Adrenal gland (tissue), 12 donors: ENCODE measurements around the gene ZNF521. TPM values are rescaled to one million over a fixed set of nuclear protein-coding genes. Genes with fewer than 3 reads are reported as not detected.

Experiments
- DNase-seq, 7 donors: peaks; one replicate each; pipeline ENCODE4 v3.0.0-alpha.2; 2019 to 2020
- H3K27ac ChIP-seq, 5 donors: fragments of 200-600 bp; sonication (generic) in 4 of 5; 1 replicate in 3 of 5; 2 replicates in 2 of 5; pipeline versions ENCODE4 v1.5.1 to v1.8.0; 2016 to 2020; ENCODE audit warnings: mild to moderate bottlenecking in 1 of 5
- H3K27me3 ChIP-seq: fragments of 200-600 bp; 2 replicates; pipeline ENCODE4 v1.8.0; 2021
- H3K36me3 ChIP-seq, 2 donors: fragments of 200-600 bp; replicated peaks in 1 of 2; 1 replicate in 1 of 2; 2 replicates in 1 of 2; pipeline versions ENCODE4 v1.5.1 to v1.8.0; 2018 to 2022
- H3K4me1 ChIP-seq, 2 donors: fragments of 200-600 bp; replicated peaks in 1 of 2; 1 replicate in 1 of 2; 2 replicates in 1 of 2; pipeline versions ENCODE4 v1.5.1 to v1.8.0; 2018 to 2021
- H3K4me3 ChIP-seq, 4 donors: fragments of 200-600 bp; sonication (generic) in 3 of 4; one replicate each; pipeline ENCODE4 v1.5.1; 2016 to 2018
- H3K9me3 ChIP-seq, 3 donors: fragments of 200-600 bp; sonication (generic) in 1 of 3; replicated peaks in 1 of 3; 1 replicate in 2 of 3; 2 replicates in 1 of 3; pipeline versions ENCODE4 v1.5.1 to v1.8.0; 2016 to 2021
- POLR2A ChIP-seq, 2 donors: fragments of 450-650 bp; IDR thresholded peaks; one replicate each; pipeline ENCODE4 v1.6.1; 2017; ENCODE audit warnings: antibody characterized with exemption in 2 of 2, mild to moderate bottlenecking in 2 of 2, moderate library complexity in 1 of 2
- WGBS, 4 donors: extraction: QIAGEN DNeasy Blood & Tissue Kit in 2 of 4; methylation state at CpG; one replicate each; pipeline versions ENCODE4 v1.1.5 to v1.1.7; 2013 to 2017; 5-methylcytosine and 5-hydroxymethylcytosine counted together
- intact Hi-C, 2 donors: fragments of 100-400 bp; cut with DNase I; formaldehyde crosslinking; loops; one replicate each; pipeline versions ENCODE4 v1.14.1 to v1.15.0; 2022 to 2023
- polyA plus RNA-seq, 3 donors: library from polyadenylated mRNA; stranded (reverse); fragments of 200-250 nt in 2 of 3; fragments of 350-450 nt in 1 of 3; fragmentation: Illumina TruSeq in 1 of 3; extraction: RNeasy Lipid Tissue Mini Kit (QIAGEN cat#74804) in 1 of 3; gene quantifications; one replicate each; pipeline ENCODE4 v1.2.3, GENCODE V29; 2013 to 2014
- total RNA-seq, 9 donors: library from RNA; depleted of rRNA in 4 of 9; stranded (reverse); fragments of >200 nt in 4 of 9; fragments of 120-200 nt in 1 of 9; fragmentation: NEBNext Ultra II Directional in 1 of 9; extraction: Animal tissue kit (Norgen Biotek cat#: 25700) in 1 of 9; gene quantifications; one replicate each; pipeline versions ENCODE4 v1.1.0 to v1.2.4, GENCODE V29; 2013 to 2023
- TF ChIP-seq, protein P1 (sequence below), 6 experiments: fragments of 450-650 bp in 4 of 6; fragments of 200-600 bp in 2 of 6; sonication (generic) in 1 of 6; IDR thresholded peaks; 1 replicate in 5 of 6; 2 replicates in 1 of 6; pipeline versions ENCODE4 v1.5.1 to v1.8.0; 2016 to 2021; ENCODE audit warnings: antibody characterized with exemption in 6 of 6, mild to moderate bottlenecking in 2 of 6, moderate library complexity in 1 of 6
- donor health status: healthy with polysubstance abuse.
- donor health status: Bipolar disorder and iron deficiency.
- donor health status: DM: yes; HTN: yes; CAD: no.
- donor health status: DM: no; HTN: no; CAD: no.
- donor health status: DM: no; HTN: no; CAD: no.
- donor health status: DM: yes; HTN: yes; CAD: no.

Gene ZNF521
- total and polyA plus RNA-seq, 12 donors, result 3.7 to 270 (median 43.0) TPM

- WGBS, 4 donors, result 96 to 99% (median 98%) methylated on average over 6 to 8 of the region's 8 CpGs
- Histone ChIP-seq H3K36me3 (no peaks in the 10 kb centered on the region), H3K27me3 (no peaks in the 10 kb centered on the region), H3K4me1 (peaks cover 10 to 11% of the 10 kb centered on the region in 2 donors), H3K9me3 (no peaks in the 10 kb centered on the region), H3K27ac (no peak overlapping the region), H3K4me3 (no peak overlapping the region)
- DNase-seq, result no peak
- no peak for TF ChIP-seq POLR2A (IDR thresholded peaks at IDR 0.05)
- TF ChIP-seq, protein P1, sequence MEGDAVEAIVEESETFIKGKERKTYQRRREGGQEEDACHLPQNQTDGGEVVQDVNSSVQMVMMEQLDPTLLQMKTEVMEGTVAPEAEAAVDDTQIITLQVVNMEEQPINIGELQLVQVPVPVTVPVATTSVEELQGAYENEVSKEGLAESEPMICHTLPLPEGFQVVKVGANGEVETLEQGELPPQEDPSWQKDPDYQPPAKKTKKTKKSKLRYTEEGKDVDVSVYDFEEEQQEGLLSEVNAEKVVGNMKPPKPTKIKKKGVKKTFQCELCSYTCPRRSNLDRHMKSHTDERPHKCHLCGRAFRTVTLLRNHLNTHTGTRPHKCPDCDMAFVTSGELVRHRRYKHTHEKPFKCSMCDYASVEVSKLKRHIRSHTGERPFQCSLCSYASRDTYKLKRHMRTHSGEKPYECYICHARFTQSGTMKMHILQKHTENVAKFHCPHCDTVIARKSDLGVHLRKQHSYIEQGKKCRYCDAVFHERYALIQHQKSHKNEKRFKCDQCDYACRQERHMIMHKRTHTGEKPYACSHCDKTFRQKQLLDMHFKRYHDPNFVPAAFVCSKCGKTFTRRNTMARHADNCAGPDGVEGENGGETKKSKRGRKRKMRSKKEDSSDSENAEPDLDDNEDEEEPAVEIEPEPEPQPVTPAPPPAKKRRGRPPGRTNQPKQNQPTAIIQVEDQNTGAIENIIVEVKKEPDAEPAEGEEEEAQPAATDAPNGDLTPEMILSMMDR (IDR thresholded peaks at IDR 0.05), result no peak
- intact Hi-C loops, result no loop called here
Observed at GRCh38 chr18:25081001-25081400, 271.0 kb downstream of the ZNF521 start.

DNA sequence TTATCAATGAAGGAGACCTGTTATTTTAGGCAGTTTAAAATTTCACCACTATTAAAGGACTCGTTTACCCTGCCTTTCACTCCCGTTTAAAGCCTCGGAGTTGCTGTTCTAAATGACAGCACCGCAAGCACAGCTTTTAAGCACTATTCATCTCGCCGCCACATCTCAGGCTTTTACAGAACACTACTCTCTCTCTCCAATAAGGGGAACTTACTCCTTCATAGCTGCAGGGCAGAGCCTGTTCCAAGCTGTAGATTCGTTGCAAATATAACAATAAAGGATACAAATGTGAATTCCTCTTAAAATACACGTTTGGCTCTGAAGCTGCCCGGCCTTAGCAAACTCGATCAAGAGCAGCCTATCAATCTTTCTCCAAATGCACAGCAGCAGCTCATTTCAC, 271.8 kb downstream of the ZNF521 start:
- Histone ChIP-seq H3K27ac (no peak overlapping the region), H3K4me3 (no peak overlapping the region), H3K27me3 (no peaks in the 10 kb centered on the region), H3K9me3 (no peaks in the 10 kb centered on the region), H3K36me3 (no peaks in the 10 kb centered on the region), H3K4me1 (peaks cover 10 to 11% of the 10 kb centered on the region in 2 donors)
- no peak for DNase-seq
- WGBS, 4 donors, result 76 to 87% (median 77%) methylated on average over 10 of the region's 10 CpGs
- no peak for TF ChIP-seq POLR2A (IDR thresholded peaks at IDR 0.05)
- TF ChIP-seq, protein P1 (IDR thresholded peaks at IDR 0.05), result no peak
- intact Hi-C loops, result no loop called here

DNA sequence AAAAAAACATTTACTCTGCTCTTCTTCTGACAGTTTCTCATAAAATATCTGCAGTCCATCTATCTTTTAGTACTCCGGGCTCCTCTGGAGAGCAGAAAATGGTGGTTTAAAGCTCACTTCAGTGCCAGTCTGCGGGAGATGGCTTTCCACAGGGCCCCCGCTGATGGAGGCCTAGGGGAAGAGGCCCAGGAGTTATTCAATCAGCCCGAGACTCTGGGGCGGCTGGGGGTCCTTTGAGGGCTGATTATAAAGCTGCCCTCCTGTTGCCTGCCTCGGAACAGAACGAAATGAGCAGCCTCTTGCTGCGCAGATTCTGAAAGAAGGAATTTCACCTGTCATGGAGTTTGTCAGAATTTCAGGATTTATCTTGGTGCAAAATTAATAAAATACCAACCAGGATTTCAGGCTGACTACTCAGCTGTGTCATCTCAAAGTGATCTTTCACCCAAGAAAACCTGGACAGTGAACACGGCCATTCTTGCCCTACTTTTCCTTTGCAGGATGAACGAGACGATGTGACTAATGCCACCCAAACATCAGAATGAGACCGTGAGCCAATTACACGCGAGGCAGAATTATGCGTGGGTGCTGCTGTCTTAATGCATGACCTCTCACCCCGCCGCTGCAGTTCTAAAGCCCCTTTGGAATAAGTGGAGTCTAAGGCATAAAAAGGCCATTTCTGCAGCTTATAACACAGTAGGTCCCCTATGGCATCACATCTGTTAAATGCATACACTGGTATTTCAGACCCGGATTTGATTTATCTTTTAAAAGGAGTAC, 273.8 kb downstream of the ZNF521 start:
- 83 to 89% (median 87%) methylated on average over 18 of the region's 18 CpGs for WGBS, 4 donors
- intact Hi-C loops, result no loop called here
- no peak for DNase-seq
- no peaks in the 10 kb centered on the region for H3K36me3 ChIP-seq
- H3K4me1 ChIP-seq, result peaks cover 10 to 11% of the 10 kb centered on the region in 2 donors
- no peaks in the 10 kb centered on the region for H3K9me3 ChIP-seq
- H3K27ac ChIP-seq, result no peak overlapping the region
- H3K4me3 ChIP-seq, result no peak overlapping the region
- TF ChIP-seq, protein P1 (IDR thresholded peaks at IDR 0.05), result no peak
- no peak for TF ChIP-seq POLR2A (IDR thresholded peaks at IDR 0.05)
- H3K27me3 ChIP-seq, result no peaks in the 10 kb centered on the region

GRCh38 chr18:25077038-25077943, 274.7 kb downstream of the ZNF521 start:
- TF ChIP-seq, protein P1 (IDR thresholded peaks at IDR 0.05), result no peak
- no peak for TF ChIP-seq POLR2A (IDR thresholded peaks at IDR 0.05)
- WGBS, 4 donors, result 59 to 64% (median 61%) methylated on average over 19 of the region's 19 CpGs

More at GRCh38 chr18:25077038-25077943, 274.7 kb downstream of the ZNF521 start:
- no peaks in the 10 kb centered on the region for H3K9me3 ChIP-seq
- H3K4me3 ChIP-seq, result no peak overlapping the region
- no peaks in the 10 kb centered on the region for H3K36me3 ChIP-seq
- intact Hi-C loops, result no loop called here
- no peaks in the 10 kb centered on the region for H3K27me3 ChIP-seq
- DNase-seq, result peak in 4 of 7 donors; percentile 30 to 45 (median 35)
- peak overlapping the region in 3 of 5 donors; percentile 22 to 58 (median 35) for H3K27ac ChIP-seq
- peaks cover 10 to 11% of the 10 kb centered on the region in 2 donors for H3K4me1 ChIP-seq
